NCI-H226 (cell line): Measurements from ENCODE around the gene PDK2.
A peak's percentile ranks its signal among the peaks of the same experiment; 100 is the strongest.

Experiments
- DNase-seq: peaks from one replicate; pipeline ENCODE4 v3.0.0-alpha.2; 2015

PDK2 gene

DNA sequence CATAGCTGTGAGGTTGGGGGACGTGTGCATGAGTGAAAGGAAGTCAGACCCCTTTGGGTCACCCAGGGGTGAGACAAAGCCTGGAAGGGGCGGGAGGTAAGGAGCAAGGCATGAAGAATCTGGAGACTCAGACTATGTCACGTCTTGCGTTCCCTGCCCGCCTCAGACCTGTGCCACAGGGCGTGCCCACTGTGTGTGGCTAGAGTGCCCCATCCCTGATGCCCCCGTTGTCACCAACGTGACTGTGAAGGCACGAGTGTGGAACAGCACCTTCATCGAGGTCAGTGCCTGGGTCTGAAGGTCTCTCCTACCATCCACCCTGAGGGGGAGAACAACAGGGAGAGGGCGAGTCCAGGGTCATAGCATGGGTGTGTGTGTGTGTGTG, 15.1 kb upstream of the PDK2 start:
- DNase-seq: no peak

DNA sequence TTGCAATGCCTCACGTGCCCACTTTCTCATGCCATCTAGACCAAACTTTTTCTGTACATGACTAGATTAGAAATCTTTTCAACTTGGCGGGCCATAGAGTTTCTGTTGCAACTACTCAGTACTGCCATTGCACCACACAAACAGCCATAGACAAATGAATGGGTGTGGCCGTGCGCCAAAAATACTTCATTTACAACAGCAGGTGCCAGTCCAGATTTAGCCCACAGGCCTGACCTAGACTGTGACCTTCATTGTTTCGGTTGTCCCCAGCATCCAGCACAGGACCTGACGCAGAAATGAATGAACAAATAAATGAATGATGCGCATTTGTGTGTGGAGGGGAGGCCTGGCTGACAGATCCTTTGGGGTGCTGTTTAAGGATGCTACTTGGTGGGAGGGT, 14.3 kb upstream of the PDK2 start:
- DNase-seq: no peak

DNA sequence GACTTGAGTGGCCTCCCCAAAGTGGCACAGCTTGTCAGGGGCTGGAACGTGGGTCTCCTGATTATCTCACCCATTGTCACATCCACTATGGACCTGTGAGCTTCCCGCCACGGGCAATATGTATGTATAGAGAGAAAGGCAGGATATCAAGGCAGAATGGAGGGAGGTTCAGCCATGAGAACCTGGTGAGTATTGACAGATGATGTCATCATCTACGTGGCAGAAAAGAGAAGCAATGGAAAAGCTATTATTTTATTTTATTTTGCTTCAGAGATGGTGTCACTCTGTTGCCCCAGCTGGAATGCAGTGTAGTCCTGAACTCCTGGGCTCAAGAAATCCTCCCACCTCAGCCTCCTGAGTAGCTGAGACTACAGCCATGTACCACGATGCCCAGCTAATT, 13.4 kb upstream of the PDK2 start:
- no peak for DNase-seq

DNA sequence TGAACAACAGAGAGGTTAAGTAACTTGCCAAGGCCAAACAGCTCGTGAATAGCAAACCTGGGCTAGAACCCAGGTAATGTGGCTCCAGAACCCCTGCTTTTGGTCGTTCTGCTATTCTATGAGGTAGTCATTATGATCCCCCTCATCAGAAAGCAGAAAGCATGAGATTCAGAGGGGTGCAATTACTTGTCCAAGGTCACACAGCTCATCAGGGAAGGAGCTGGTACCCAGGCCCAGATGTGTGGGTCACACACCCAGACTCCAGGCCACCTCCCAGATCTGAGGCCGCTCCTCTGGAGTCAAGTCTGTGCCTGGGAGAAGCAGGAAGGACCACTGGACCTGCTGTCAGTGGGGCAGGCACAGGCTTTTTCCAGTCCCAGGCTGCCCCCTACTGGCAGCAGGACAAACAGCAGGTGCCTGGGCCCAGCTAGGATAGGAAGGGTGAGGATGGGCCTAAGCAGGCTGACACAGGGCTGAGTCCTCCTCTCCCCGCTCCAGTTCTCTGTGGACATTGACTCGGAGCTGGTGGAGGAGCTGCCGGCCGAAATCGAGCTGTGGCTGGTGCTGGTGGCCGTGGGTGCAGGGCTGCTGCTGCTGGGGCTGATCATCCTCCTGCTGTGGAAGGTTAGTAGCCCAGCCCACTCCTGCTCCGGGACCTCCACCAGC, 7.8 kb upstream of the PDK2 start:
- peak; percentile 45 for DNase-seq

DNA sequence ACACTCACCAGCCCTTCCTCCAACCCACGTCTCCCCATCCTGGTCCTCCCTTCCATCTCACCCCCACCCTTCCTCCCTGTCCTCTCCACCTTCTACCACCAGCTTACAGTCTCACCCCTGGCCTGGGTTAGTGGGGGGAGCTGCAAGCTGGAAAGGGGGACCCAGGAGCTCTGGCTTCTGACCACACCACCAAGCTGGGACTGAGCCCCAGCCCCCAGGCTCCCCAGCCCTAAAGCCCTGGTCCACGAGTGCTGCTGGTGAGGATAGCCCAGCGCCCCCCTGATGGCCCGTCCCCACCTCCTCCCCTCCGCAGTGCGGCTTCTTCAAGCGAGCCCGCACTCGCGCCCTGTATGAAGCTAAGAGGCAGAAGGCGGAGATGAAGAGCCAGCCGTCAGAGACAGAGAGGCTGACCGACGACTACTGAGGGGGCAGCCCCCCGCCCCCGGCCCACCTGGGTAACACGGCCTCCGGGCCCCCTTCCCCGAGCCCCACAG, 7.2 kb upstream of the PDK2 start:
- no peak for DNase-seq

DNA sequence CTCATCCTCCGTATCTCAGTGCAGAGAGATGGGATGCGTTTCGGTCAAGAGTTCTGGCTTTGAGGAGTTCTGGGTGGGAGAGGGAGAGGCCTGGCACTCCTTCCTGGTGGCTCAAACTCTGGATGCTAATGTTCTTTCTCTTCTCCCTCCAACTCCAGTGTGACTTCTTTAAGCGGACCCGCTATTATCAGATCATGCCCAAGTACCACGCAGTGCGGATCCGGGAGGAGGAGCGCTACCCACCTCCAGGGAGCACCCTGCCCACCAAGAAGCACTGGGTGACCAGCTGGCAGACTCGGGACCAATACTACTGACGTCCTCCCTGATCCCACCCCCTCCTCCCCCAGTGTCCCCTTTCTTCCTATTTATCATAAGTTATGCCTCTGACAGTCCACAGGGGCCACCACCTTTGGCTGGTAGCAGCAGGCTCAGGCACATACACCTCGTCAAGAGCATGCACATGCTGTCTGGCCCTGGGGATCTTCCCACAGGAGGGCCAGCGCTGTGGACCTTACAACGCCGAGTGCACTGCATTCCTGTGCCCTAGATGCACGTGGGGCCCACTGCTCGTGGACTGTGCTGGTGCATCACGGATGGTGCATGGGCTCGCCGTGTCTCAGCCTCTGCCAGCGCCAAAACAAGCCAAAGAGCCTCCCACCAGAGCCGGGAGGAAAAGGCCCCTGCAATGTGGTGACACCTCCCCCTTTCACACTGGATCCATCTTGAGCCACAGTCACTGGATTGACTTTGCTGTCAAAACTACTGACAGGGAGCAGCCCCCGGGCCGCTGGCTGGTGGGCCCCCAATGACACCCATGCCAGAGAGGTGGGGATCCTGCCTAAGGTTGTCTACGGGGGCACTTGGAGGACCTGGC, 6.0 kb upstream of the PDK2 start:
- DNase-seq: no peak

DNA sequence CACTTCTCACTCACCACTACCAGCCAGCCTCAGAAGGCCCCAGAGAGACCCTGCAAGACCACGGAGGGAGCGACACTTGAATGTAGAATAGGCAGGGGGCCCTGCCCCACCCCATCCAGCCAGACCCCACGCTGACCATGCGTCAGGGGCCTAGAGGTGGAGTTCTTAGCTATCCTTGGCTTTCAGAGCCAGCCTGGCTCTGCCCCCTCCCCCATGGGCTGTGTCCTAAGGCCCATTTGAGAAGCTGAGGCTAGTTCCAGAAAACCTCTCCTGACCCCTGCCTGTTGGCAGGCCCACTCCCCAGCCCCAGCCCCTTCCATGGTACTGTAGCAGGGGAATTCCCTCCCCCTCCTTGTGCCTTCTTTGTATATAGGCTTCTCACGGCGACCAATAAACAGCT, 5.1 kb upstream of the PDK2 start:
- no peak for DNase-seq

DNA sequence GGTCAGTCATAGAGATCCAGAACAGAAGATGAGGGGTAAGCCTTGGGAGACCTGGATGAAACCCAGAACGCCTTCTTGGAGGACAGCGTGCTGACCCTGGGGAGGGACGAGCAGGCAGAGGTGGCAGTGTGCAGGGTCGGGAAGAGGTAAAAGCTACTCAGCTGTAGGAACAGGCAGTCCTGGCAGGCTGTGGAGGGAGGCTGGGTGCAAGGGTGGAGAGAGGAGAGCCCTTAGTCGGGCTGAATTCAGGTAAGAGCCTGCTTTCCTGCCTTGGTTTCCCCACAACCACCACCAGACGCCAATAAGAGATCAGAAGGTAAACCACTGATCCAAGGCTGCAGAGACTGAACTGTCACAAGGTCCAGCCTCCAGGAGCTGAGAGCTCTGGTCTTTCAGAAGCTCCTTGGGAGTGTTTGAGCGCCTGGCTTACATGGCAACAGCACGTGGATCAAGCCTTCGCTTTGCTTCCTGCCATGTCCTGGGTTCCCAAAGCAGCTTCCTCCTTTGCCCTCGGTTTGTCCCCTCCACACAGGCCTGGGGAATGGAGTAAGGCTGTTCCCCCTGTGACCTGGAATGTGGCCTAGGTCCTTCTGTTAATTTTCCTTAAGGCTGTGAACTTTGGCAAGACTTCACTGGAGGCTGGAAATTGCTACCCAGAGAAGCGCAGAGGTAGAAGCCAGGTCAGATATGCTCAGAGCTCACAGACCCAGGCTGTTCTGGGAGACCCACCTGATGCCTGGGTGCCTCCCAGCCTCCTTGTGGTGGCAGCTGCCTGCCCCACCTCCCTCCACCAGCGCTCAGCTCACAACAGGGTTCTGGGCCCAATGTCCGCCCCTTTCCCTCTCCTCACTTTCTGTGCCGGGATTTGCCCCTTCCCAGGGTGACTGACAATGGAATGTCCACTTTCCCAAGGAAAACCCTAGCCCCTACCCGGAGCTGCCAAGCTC, 3.9 kb upstream of the PDK2 start:
- DNase-seq: no peak

DNA sequence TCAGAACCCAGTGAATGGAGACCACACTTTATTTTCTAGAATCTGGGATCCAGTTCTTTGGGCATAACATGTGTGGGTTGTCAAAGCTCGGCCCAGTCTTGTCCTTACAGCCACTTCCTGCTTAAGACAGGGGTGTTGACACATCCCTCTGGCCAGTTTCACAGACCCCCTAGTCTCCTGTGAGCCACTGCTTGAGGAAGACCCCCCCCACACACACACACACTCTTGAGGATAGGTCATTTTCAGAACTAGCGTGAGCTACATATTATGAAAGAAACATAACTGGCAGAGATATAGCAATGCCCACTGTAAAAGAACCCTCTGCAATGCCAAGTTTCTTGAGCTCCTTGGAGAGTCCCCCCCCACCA, 3.2 kb upstream of the PDK2 start:
- DNase-seq: no peak

DNA sequence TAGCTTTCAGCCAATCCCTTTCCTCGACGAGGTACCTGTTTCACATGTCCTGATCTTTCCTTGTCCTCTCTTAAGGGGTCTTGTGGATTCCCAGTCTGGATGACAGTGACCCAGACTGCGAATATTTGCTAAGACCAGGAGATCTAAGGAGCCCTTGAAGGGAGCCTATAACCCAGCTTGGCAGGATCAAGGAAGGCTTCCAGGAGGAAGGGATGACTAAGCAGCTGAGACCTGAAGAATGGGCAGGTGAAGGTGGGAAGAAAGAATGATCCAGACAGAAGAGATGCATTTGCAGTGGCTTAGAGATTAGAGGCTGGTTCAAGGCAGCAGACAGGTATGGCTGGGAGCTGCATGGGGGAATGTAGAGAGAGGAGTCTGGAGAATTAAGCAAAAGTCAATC, 1.9 kb upstream of the PDK2 start:
- no peak for DNase-seq

DNA sequence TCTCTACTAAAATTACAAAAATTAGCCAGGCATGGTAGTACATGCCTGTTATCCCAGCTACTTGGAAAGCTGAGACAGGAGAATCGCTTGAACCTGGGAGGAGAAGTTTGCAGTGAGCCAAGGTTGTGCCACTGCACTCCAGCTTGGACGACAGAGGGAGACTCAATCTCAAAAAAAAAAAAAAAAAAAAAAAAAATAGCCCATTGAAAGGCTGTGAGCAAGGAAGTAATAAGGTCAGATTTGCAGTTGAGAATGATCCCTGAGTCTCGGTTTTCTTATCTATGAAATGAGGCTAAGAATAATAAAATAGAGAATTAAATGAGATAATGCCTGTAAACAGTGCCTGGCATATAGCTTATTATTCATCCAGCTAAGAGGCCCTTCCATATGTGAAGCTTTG, 1.3 kb upstream of the PDK2 start:
- no peak for DNase-seq

DNA sequence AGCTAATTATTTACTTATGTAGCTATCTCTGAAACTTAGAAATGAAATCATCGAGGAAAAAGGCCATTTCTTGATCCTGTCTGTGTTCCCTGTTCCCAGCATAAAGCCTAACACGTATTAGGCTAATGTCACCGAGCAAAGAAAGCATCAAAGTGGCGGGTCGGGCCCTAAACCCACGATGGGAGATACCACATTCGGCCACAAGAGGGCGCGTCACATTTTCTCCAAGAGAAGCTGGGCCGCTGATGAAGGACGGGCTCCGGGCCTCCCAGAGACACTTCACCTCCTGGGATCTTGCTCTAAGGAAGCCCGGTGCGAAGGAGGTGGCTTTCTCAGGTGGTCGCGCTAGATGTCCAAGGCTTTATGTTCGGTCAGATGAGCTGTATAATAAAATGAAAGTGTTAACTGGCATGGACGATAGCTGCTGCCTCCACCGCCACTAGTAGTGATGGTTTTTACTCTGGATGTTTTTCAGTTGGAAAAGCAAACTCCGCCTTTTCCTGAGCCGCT, 853 bp upstream of the PDK2 start:
- DNase-seq: peak; percentile 63

DNA sequence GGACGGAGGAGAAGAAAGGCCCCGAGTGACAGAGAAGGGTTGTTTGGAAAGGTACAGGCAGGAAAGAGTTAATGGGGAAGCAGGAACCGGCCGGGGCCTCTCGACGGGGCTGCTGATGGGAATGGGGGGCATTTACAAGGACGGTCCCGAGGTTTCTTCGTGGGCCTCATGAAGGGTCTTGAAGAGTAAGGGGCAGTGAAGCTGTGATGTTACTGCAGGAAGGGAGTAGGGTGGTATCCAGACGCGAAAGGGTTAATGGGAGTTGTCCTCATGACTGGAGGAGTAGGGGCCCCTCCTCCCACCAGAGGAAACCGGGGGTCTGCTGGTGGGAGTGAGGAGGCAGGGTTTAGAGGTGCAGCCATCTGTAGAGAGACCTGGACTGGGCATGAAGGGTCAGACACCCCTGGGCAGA, 481 bp downstream of the PDK2 start:
- DNase-seq: no peak

DNA sequence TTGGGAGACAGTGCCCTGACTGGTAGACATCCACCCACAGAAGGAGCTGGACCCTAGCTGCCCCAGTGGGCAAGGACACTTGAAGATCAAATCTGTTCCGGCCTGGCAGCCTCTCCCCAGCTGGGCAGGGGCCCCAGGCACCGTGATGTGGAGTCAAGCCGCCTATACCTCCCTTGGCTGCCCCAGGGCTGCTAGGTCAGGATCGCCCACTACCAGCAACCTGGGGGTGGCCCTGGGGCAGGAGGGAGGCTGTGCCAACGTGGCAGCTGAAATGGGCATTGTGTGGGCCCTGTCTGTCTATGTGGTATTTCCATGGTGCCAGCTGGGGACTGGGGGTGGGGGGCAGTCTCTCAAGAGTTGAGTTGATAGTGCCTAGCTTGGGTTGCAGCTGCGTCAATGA, 941 bp downstream of the PDK2 start:
- DNase-seq: no peak

DNA sequence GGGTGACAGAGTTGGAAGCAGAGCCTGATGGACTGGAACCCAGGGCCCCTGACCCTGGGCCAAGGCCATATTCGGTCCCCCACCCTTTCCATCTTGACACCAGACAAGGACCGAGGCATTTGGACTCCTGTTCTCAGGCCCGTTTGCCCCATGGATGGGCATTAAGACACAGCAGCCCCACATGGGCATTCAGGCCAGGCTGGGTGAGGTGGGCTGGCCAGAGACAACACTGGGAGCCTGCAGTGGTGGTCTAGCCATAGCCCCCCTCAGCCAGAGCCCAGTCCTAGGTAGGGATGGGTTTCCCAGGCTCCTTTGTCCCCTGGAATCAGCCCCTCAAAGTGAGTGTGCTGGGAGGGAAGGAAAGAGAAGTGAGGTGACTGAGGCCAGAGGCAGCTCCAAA, 1.6 kb downstream of the PDK2 start:
- no peak for DNase-seq

DNA sequence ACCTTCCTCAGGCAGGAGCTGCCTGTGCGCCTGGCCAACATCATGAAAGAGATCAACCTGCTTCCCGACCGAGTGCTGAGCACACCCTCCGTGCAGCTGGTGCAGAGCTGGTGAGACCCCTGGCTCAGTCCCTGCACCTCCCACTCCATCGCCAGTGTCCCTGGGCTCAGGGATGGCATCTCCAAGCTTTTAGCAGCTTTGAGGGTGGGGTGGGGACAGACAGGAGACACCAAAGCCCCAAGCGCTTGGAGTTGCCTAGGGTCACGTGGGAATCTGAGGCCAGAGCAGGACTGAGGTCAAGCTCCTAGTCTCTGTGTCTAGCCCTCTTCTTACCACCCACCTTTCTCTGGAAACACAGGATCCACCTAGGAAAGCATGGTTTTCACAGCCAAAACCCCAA, 2.3 kb downstream of the PDK2 start:
- no peak for DNase-seq

DNA sequence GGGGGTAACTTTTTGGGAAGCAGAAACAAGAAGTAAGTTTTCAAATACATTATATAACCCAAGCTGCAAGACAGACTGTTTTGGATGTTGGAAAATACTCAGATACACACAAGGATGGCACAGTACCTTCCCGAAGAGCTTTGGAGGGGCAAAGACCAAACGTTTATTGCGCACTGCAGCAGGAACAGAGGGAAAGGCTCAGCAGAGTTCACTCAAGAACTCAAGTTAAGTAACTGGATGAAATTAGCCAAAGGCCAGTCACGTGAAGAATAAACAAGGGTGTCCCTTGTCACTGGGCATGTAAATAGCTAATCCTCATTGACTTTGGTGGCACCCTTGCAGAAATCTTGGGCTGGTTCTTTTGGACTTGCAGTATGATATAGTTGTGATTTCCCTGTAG, 2.8 kb downstream of the PDK2 start:
- DNase-seq: no peak

DNA sequence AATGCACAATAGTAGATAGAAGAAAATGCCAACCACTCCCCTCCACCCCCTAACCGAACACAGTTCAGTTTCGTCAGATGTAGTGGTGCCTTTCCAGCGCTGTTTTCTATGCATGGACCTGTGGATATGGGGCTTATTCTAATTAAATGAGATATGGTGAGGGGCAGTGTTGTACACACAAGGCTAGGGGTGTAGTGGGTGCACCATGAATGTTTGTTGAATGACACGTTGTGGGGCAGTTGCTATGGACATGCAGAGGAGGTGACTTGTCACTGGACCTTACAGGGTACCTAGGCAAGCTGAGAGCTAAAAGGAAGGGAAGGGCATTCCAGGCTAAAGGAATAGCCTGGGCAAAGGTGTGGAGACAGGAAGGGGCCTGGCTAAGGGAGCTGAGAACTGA, 3.4 kb downstream of the PDK2 start:
- DNase-seq: no peak

DNA sequence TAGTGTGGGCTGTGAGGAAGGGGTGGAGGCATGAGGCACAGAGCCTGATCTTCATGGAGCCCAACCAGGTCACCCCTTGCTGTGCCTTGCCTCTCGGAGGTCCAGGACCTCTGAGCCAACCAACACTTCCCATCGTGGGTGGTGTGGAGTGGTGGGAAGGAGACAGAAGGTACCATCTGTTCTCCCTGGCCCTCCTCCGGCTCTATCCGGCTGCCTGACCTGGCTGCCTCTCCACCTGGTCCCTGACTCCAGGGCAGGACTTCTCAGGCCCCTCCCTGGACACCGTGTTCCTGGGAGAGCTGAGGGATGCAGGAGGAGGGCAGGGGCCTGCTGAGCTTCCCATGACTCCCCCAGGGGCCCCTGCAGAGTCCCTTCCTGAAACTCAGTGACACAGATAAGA, 3.9 kb downstream of the PDK2 start:
- no peak for DNase-seq

DNA sequence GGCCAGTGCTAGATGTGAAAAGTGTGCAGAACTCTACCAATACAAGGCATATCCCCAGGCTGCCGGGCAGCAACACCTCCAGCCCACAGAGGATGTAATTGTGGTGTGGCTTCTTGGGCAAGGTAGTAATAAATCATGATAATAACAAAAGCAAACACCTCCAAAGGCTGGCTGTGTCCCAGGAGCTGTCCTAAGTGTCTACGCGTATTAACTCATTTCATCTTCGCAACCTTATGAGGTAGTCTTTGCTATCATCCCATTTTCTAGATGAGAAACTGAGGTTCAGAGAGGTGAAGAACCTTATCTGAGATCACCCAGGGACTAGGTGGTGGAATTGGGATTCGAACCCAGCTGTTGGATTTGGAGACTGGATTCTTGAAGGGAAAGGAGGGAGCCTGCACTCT, 5.3 kb downstream of the PDK2 start:
- no peak for DNase-seq

DNA sequence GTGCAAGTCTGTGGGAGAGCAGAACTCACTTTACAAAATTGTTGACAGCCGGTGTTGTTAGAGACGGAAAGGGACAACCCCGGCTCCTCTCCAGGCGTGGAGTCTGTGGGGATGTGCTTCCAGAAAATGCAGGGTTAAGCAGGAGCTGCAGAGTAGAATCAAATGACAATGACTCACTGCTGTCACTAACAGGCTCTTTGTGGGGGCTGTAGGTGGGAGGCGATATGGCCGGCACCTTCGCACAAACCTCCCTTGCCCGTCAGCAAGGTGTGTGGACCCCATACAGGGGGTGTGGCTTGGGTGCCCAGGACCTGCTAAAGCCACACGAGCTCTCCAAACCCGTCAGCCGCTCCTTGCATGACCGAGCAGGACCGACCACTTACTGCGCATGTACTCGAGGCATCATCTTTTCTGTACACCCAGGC, 5.8 kb downstream of the PDK2 start:
- DNase-seq: no peak

DNA sequence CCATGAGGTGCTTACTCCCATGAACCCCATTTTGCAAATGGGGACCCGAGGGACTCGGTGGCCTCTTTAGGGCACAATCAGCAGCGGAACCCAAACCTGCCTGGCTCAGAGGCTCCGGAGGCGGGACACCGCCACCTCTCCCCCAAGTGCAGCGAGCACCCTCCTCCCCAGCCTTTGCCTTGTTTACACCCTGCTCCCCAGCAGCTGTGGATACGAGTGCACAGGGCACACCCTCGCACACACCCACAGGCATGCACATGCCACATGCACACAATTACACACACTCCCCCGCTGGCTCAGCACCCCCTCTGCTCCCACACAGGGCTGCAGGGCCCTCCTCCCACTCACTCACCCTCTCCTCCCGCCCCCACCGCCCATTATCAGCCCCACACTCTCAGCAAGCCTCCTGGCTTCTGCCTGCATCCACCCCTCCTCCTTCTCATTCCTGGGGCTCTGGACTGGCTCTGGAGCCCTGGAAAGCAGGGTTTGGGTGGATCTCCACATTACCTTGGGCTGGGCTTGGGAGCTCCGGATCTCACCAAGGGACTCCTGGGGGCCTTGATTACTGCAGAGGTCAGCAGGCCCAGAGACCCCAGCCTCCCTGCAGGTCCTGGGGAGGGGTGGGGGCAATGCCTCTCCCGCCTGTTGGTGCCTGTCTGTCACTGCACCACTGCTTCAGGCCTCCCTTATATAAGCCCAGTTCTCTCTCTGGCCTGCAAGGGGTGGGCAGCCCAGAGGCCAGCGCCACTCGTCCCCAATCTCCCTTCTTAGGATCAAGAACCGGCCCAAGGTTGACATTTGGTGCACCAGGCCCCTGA, 6.4 kb downstream of the PDK2 start:
- peak; percentile 50 for DNase-seq
